ENCODE data around the gene RUFY1.
A peak's percentile ranks its signal among the peaks of the same experiment; 100 is the strongest.
"Not testable (repeated sequence)": the region's sequence is repeated elsewhere in the genome, so short reads cannot be mapped to it uniquely, and the experiment has no call there.

RUFY1 gene

GRCh38 chr5:179634370-179635172 lies 84.2 kb downstream of the RUFY1 start:
- DNase-seq (ENCODE audit: low spot score in 2 of 2); H3K4me3 Mint-ChIP-seq; H3K9me3 Mint-ChIP-seq: not testable (repeated sequence)

GRCh38 chr5:179639296-179639695 lies 88.9 kb downstream of the RUFY1 start:
- not testable (repeated sequence) for DNase-seq (ENCODE audit: low spot score in 2 of 2); H3K27me3 Mint-ChIP-seq; H3K4me1 Mint-ChIP-seq; H3K4me3 Mint-ChIP-seq; H3K9me3 Mint-ChIP-seq; H3K27ac Mint-ChIP-seq; H3K36me3 Mint-ChIP-seq; ATAC-seq (ENCODE audit: low read depth)

More at GRCh38 chr5:179634370-179635172, 84.2 kb downstream of the RUFY1 start:
- peak; percentile 95 for ATAC-seq (ENCODE audit: low read depth)
- not testable (repeated sequence) for H3K27me3 Mint-ChIP-seq, H3K36me3 Mint-ChIP-seq, H3K27ac Mint-ChIP-seq, H3K4me1 Mint-ChIP-seq

GRCh38 chr5:179641745-179642144 lies 91.4 kb downstream of the RUFY1 start:
- not testable (repeated sequence) for H3K9me3 Mint-ChIP-seq; H3K27me3 Mint-ChIP-seq; DNase-seq (ENCODE audit: low spot score in 2 of 2); H3K4me3 Mint-ChIP-seq; H3K27ac Mint-ChIP-seq; H3K4me1 Mint-ChIP-seq; H3K36me3 Mint-ChIP-seq; ATAC-seq (ENCODE audit: low read depth)

- not testable (repeated sequence) for DNase-seq (ENCODE audit: low spot score in 2 of 2); H3K27me3 Mint-ChIP-seq; H3K36me3 Mint-ChIP-seq; H3K4me1 Mint-ChIP-seq; H3K9me3 Mint-ChIP-seq; H3K27ac Mint-ChIP-seq; H3K4me3 Mint-ChIP-seq; ATAC-seq (ENCODE audit: low read depth)
These were observed 92.3 kb downstream of the RUFY1 start for GRCh38 chr5:179642626-179643025.

GRCh38 chr5:179643141-179643920 lies 93.0 kb downstream of the RUFY1 start:
- ATAC-seq (ENCODE audit: low read depth); H3K36me3 Mint-ChIP-seq; H3K27me3 Mint-ChIP-seq; H3K9me3 Mint-ChIP-seq; H3K27ac Mint-ChIP-seq; H3K4me1 Mint-ChIP-seq; H3K4me3 Mint-ChIP-seq; DNase-seq (ENCODE audit: low spot score in 2 of 2): not testable (repeated sequence)

GRCh38 chr5:179644766-179645165 lies 94.4 kb downstream of the RUFY1 start:
- H3K4me3 Mint-ChIP-seq; DNase-seq (ENCODE audit: low spot score in 2 of 2); ATAC-seq (ENCODE audit: low read depth); H3K27ac Mint-ChIP-seq; H3K4me1 Mint-ChIP-seq; H3K27me3 Mint-ChIP-seq; H3K9me3 Mint-ChIP-seq; H3K36me3 Mint-ChIP-seq: not testable (repeated sequence)

GRCh38 chr5:179648410-179648809 lies 98.1 kb downstream of the RUFY1 start:
- Mint-ChIP-seq H3K27me3 (peaks cover 3% of the 10 kb centered on the region), H3K27ac (no peak overlapping the region), H3K4me3 (no peak overlapping the region), H3K36me3 (no peaks in the 10 kb centered on the region), H3K4me1 (no peaks in the 10 kb centered on the region), H3K9me3 (no peaks in the 10 kb centered on the region)
- no peak for DNase-seq (ENCODE audit: low spot score in 2 of 2)
- no peak for ATAC-seq (ENCODE audit: low read depth)

GRCh38 chr5:179649166-179649703 lies 98.9 kb downstream of the RUFY1 start:
- DNase-seq (ENCODE audit: low spot score in 2 of 2); H3K4me1 Mint-ChIP-seq; H3K27ac Mint-ChIP-seq; ATAC-seq (ENCODE audit: low read depth); H3K4me3 Mint-ChIP-seq; H3K36me3 Mint-ChIP-seq; H3K9me3 Mint-ChIP-seq; H3K27me3 Mint-ChIP-seq: not testable (repeated sequence)

GRCh38 chr5:179650245-179650644 lies 99.9 kb downstream of the RUFY1 start:
- H3K4me1 Mint-ChIP-seq; H3K4me3 Mint-ChIP-seq; H3K9me3 Mint-ChIP-seq; H3K27me3 Mint-ChIP-seq; DNase-seq (ENCODE audit: low spot score in 2 of 2); H3K27ac Mint-ChIP-seq; ATAC-seq (ENCODE audit: low read depth); H3K36me3 Mint-ChIP-seq: not testable (repeated sequence)

- H3K27me3 Mint-ChIP-seq, H3K4me3 Mint-ChIP-seq: not testable (repeated sequence)
These were observed 102.8 kb downstream of the RUFY1 start for GRCh38 chr5:179653135-179653534.

GRCh38 chr5:179657302-179658178 lies 107.2 kb downstream of the RUFY1 start:
- not testable (repeated sequence) for H3K27me3 Mint-ChIP-seq, H3K27ac Mint-ChIP-seq, H3K4me1 Mint-ChIP-seq, H3K36me3 Mint-ChIP-seq, H3K9me3 Mint-ChIP-seq
- peak overlapping the region; percentile 27 for H3K4me3 Mint-ChIP-seq
- DNase-seq (ENCODE audit: low spot score in 2 of 2): peak in 1 of 2 donors; percentile 28
- ATAC-seq (ENCODE audit: low read depth): peak; percentile 94

More at GRCh38 chr5:179653135-179653534, 102.8 kb downstream of the RUFY1 start:
- H3K27ac Mint-ChIP-seq; ATAC-seq (ENCODE audit: low read depth); DNase-seq (ENCODE audit: low spot score in 2 of 2); H3K9me3 Mint-ChIP-seq; H3K36me3 Mint-ChIP-seq; H3K4me1 Mint-ChIP-seq: not testable (repeated sequence)

- H3K36me3 Mint-ChIP-seq, H3K4me1 Mint-ChIP-seq, H3K27ac Mint-ChIP-seq, H3K9me3 Mint-ChIP-seq, H3K27me3 Mint-ChIP-seq: not testable (repeated sequence)
- ATAC-seq (ENCODE audit: low read depth) (peak; percentile 63), DNase-seq (ENCODE audit: low spot score in 2 of 2) (peak in 1 of 2 donors; percentile 19)
- H3K4me3 Mint-ChIP-seq: peak overlapping the region; percentile 70
These were observed 108.0 kb downstream of the RUFY1 start for GRCh38 chr5:179658179-179658856.
